HG03025 (cell line): ENCODE results near the gene KRAS.

Experiments
- ATAC-seq: cut with Tn5 transposase; IDR thresholded peaks from one replicate; pipeline ENCODE4 v1.9.1; 2021; ENCODE audit warnings: mild to moderate bottlenecking, moderate library complexity; ENCODE audit not compliant: unreplicated experiment, low FRiP score

Gene KRAS

DNA sequence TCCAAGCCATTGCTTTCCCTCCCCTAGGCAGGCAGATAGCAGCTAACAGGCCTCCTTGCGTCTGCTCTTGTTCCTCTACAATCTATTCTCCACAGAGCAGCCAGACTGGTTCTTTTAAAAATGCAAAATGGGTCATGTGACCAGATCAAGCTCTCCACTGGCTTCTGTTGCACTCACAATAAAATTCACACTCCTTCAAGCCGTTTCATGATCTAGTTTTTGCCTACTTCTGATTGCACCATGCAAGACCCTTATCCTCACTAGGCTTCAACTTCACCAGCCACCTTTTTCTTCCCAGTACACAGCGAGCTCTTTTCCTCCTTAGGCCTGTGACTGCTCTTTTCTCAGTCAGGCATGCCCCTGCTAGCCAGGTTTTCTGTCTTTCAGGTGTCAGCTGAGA lies 6.1 kb upstream of the KRAS start:
- no peak for ATAC-seq

DNA sequence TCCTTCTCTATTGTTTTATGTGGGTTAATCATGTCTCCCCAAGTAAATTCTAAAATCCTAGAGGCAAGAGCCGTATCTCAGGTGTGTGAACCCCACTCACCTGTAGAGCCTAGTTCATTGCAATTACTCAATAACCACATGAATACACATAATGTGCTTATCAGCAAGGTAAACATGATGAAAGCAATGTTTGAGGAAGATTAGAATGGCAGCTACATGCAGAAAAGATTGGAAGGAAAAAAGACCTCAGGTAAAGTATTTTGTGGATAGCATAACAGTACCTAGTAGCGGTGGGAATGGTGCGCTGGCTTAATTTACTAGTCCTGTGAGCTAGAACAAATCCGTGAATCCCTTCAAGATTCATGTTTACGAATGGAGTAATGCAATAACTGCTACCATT lies 5.3 kb upstream of the KRAS start:
- no peak for ATAC-seq

DNA sequence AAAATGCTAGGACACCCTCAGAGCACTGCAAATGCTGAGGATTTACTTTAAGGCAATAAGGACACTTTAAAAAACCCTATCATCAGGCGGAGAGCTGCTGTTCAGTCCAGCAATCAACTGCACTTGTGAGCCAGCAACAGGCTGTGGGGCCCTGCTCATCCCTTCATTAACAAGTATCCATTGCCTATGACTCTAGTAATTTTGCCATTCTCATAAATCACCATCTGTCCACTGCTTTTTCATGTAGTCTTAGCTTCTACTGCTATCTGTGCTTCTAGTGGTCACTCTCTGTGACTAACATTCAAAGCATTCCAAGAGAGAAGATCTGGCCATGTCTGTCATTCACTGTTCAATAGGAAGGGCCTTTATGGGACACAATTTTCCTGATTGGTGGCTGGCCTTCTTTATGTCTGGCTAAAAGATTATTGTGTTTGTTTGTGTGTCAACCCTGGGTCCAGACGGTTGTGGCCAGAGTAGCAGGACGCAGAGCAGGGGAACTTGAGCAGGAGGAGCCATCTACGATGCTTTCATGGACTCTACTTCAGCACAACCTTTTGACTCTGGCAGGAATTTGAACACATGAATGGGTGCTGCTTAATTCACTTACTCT lies 3.6 kb upstream of the KRAS start:
- no peak for ATAC-seq

DNA sequence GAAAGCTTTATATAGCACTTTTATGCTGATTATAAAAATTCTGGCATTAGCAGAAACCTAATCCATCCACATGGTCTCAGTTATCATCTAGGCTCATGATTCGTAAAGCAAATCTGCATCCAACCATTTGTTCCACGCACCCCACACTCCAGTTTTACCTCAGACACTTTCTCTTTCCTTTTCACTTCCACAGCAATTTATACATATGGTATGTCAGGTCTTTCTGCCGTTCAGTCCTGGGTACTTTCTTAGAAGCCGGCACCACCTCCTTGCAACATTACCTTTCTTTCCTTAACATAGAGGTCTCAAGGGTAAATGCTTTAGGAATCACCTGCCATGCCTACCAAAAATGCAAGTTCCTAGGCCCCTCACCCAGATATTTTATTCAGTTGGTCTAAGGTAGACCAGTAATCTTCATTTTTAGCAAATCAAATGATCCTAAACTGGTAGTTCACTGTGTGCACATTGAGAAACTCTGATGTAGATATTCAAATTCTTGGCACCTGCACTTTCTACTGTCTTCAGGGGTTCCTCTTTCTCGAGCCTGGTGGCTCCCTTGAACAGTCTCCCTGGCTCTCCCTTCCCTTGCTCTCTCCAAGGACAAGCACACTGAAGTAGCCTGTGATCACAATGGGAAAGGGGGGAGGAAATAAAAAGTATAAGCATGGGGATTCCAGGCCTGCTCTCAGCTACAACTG lies 2.8 kb upstream of the KRAS start:
- ATAC-seq = no peak

GRCh38 chr12:25252946-25253345 lies 2.2 kb upstream of the KRAS start:
- ATAC-seq = no peak

GRCh38 chr12:25251769-25252168 lies 1.0 kb upstream of the KRAS start:
- ATAC-seq = no peak

GRCh38 chr12:25249931-25250738 lies 594 bp downstream of the KRAS start:
- ATAC-seq = peak; percentile 39

- no peak for ATAC-seq
Measured at GRCh38 chr12:25248732-25249131, 2.0 kb downstream of the KRAS start.

- no peak for ATAC-seq
Measured at GRCh38 chr12:25248137-25248536, 2.6 kb downstream of the KRAS start.

GRCh38 chr12:25245491-25245890 lies 5.2 kb downstream of the KRAS start:
- ATAC-seq = no peak

DNA sequence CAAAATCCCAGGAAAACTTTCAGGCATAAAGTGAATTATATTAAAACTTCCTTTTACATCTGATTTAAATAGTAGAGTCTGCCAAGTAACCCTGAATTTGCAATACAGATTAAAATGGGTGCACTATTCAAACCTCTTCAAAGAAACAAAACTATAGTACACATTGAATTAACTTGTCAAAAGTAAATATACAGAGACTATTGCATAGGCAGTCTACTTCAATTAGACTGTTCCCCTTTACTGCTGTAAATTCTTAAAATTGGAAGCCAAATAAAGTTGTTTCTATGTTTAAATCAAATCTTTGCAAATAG lies 7.1 kb downstream of the KRAS start:
- ATAC-seq = no peak

DNA sequence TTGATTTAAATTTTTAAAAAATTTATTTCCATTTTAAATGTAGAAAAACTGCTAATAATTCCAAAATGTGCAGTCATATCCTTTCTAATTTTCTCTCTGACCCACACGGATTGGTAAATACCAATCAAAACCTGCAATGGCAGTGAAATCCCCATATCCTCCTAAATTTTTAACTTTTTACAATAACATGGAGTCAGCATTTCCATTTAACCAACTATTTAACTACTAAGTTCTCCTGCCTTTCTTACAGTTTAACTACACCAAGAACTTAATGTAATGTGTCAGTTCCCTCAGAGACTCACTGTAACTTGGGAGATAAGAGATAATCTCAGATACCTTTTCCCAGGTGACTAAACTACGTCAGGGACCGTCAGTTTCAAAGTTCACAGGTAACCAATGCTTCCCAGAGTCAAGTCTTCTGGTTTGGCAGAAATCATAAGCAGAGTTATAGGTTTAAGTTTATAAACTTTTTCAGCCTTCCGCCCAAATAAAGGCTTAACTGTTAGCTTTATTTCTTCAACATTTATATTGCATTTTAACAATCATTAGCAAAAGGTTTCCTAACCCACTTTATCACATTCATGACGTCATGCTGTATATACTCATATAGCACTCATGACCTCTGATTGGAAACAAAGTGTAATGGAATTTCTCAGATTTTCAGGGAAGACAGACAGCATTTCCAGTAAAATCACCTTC lies 7.6 kb downstream of the KRAS start:
- ATAC-seq = no peak

DNA sequence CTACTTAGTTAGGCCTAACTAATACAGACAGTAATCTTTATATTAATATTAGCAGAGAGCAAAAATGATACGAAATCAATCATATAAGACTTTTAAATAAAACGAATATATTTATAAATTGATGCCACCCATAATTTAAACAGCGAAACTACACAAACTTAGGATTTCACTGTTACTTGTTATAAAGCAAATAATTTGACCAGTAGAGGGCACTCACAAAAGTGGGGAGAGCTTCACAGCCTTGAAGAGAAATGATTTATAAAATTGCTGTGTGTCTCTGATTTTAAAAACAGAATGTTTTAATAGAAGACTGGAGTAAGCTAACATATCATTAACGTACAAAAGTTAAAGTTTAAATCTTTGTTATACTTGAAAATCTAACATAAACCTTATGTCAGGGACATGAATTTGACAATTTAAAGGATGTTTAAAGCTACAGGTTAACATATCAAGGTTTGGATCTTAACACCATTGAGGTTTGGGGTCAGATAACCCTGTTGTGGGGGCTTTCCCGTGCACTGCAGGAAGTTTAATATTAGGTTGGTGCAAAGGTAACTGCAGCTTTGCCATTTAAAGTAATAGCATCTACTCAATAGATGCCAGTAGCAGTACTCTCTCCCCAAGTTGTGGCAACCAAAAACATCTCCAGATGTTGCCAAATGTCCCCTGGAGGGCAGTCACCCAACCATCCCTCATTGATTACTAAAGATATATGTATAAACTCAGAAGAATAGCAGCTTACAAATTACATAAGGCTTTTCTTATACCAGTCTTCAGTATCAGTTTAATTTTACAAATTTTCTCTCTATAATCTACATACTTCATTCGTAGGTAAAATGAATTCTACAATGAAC lies 9.3 kb downstream of the KRAS start:
- no peak for ATAC-seq

DNA sequence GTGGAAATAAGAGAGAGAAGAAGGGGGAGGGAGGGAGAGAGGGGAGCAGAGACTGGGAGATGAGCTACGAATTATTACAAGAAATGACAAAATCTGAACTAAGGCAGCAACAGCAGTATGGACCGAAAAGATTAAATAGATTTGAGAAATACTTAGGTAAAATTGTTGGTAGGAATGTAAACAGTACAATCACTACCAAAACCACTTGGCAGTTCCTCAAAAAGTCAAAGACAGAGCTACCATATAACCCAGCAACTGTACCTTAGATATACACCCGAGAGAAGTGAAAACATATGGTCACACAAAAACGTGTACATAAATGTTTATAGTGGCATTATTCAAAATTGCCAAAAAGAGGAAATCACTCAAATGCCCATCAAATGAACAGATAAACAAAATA lies 14.1 kb downstream of the KRAS start:
- ATAC-seq = no peak

GRCh38 chr12:25236190-25236589 lies 14.5 kb downstream of the KRAS start:
- ATAC-seq = no peak

GRCh38 chr12:25213338-25213737 lies 37.4 kb downstream of the KRAS start:
- no peak for ATAC-seq

- ATAC-seq = no peak
Measured at GRCh38 chr12:25208554-25208953, 42.2 kb downstream of the KRAS start.

GRCh38 chr12:25207846-25208245 lies 42.9 kb downstream of the KRAS start:
- no peak for ATAC-seq

DNA sequence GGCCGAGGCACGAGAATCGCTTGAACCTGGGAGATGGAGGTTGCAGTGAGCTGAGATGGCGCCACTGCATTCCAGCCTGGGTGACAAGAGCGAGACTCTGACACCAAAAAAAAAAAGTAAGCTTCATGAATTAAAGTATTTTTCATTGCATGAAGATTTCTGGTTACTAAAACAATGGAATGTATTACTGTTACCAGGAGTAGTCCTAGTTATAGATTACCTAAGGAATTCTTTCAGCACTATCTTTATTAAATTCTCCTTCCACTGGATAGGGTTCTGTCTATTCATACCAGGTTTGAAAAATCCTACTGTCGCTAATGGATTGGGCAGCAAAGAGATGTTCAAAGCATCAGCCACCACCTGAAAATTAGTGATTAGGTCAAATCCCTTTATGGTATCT lies 43.3 kb downstream of the KRAS start:
- no peak for ATAC-seq

DNA sequence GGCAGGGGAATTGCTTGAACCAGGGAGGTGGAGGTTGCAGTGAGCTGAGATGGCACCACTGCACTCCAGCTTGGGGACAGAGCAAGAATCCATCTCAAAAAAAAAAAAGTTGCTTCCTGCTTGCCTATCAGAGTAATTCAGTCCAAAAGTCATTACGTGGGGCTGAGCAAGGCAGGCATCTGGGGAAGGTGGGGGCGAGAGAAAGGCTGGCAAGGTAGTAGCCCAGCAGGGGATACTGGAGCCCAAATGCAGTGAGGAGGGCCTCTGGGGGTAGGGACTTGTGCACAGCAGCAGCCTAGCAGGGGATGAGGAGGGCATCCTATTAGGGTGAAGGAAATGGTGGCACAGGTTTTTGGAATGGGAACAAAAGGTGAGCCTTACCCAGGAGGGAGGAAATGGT lies 48.6 kb downstream of the KRAS start:
- no peak for ATAC-seq
